OCI-LY1 (cell line): Measurements from ENCODE around the gene ZNF26.

ENCODE experiments used
- H2AFZ ChIP-seq: fragments of 200-600 bp; sonication (generic), shearing (Covaris generic); 2 replicates; pipeline ENCODE4 v1.6.0; 2014; ENCODE audit warnings: antibody characterized with exemption, mild to moderate bottlenecking, low read length
- H3F3A ChIP-seq: fragments of 200-600 bp; sonication (generic), shearing (Covaris generic); 2 replicates; pipeline ENCODE4 v1.6.0; 2014; ENCODE audit warnings: mild to moderate bottlenecking, antibody characterized with exemption, low read length, moderate library complexity; ENCODE audit not compliant: insufficient read depth
- H3K27ac ChIP-seq: fragments of 200-600 bp; sonication (generic); 2 replicates; pipeline ENCODE4 v1.5.1; 2014; ENCODE audit warnings: low read length, mixed run types, mild to moderate bottlenecking, low read depth; ENCODE audit not compliant: poor library complexity, severe bottlenecking
- H3K27me3 ChIP-seq: fragments of 200-600 bp; sonication (generic); 2 replicates; pipeline ENCODE4 v1.6.0; 2014; ENCODE audit warnings: antibody characterized with exemption, mild to moderate bottlenecking, low read length, moderate library complexity; ENCODE audit not compliant: insufficient read depth
- H3K36me3 ChIP-seq: fragments of 200-600 bp; sonication (generic); 2 replicates; pipeline ENCODE4 v1.6.1; 2014; ENCODE audit warnings: mild to moderate bottlenecking, antibody characterized with exemption, low read length, moderate library complexity, mixed read lengths; ENCODE audit not compliant: insufficient read depth
- H3K4me1 ChIP-seq: fragments of 200-600 bp; sonication (generic); 2 replicates; pipeline ENCODE4 v1.5.1; 2014; ENCODE audit warnings: mild to moderate bottlenecking, low read length, moderate library complexity; ENCODE audit not compliant: insufficient read depth, severe bottlenecking
- H3K4me2 ChIP-seq: fragments of 200-600 bp; sonication (generic), shearing (Covaris generic); 2 replicates; pipeline ENCODE4 v1.6.1; 2014; ENCODE audit warnings: low read length
- H3K4me3 ChIP-seq: fragments of 200-600 bp; sonication (generic); 2 replicates; pipeline ENCODE4 v1.5.1; 2014; ENCODE audit warnings: low read length, low read depth, mild to moderate bottlenecking, mixed read lengths; ENCODE audit not compliant: poor library complexity, severe bottlenecking
- H3K79me2 ChIP-seq: fragments of 200-600 bp; shearing (Covaris generic); 2 replicates; pipeline ENCODE4 v1.6.1; 2016; ENCODE audit warnings: mixed run types, low read length, mixed read lengths; ENCODE audit not compliant: insufficient read depth
- H3K9ac ChIP-seq: fragments of 200-600 bp; sonication (generic), shearing (Covaris generic); 2 replicates; pipeline ENCODE4 v1.6.1; 2014; ENCODE audit warnings: mild to moderate bottlenecking, low read length, mixed read lengths
- H3K9me2 ChIP-seq: fragments of 200-600 bp; sonication (generic), shearing (Covaris generic); 2 replicates; pipeline ENCODE4 v1.6.1; 2014; ENCODE audit warnings: low read depth, mild to moderate bottlenecking, low read length, mixed read lengths
- H3K9me3 ChIP-seq: fragments of 200-600 bp; shearing (Covaris generic); 2 replicates; pipeline ENCODE4 v1.6.1; 2014; ENCODE audit warnings: low read length, mixed read lengths
- H4K20me1 ChIP-seq: fragments of 200-600 bp; sonication (generic), shearing (Covaris generic); 2 replicates; pipeline ENCODE4 v1.6.0; 2016; ENCODE audit warnings: mild to moderate bottlenecking, low read length; ENCODE audit not compliant: insufficient read depth
- EZH2 ChIP-seq: fragments of 200-600 bp; sonication (generic), shearing (Covaris generic); IDR thresholded peaks from 2 replicates; pipeline ENCODE4 v1.8.0; 2017; ENCODE audit warnings: borderline replicate concordance, mixed run types, mild to moderate bottlenecking, antibody characterized with exemption, low read length, moderate library complexity, mixed read lengths
- TF ChIP-seq, protein P1 (sequence below): fragments of 200-600 bp; sonication (generic), shearing (Covaris generic); IDR thresholded peaks from 2 replicates; pipeline ENCODE4 v1.5.1; 2017; ENCODE audit warnings: mild to moderate bottlenecking, antibody characterized with exemption, low read length, moderate library complexity, mixed read lengths

ZNF26 gene

GRCh38 chr12:133073836-133074235 lies 87.7 kb downstream of the ZNF26 start:
- H2AFZ ChIP-seq: no peak overlapping the region
- H3K79me2 ChIP-seq: no peaks in the 10 kb centered on the region
- H3K4me2 ChIP-seq: no peak overlapping the region
- H3K27ac ChIP-seq: no peak overlapping the region
- no peaks in the 10 kb centered on the region for H3K36me3 ChIP-seq
- H3K27me3 ChIP-seq: no peaks in the 10 kb centered on the region
- H3K9me2 ChIP-seq: no peaks in the 10 kb centered on the region
- H3K9me3 ChIP-seq: peaks cover 32% of the 10 kb centered on the region; the same call in 1 of the 2 replicates
- TF ChIP-seq, protein P1, sequence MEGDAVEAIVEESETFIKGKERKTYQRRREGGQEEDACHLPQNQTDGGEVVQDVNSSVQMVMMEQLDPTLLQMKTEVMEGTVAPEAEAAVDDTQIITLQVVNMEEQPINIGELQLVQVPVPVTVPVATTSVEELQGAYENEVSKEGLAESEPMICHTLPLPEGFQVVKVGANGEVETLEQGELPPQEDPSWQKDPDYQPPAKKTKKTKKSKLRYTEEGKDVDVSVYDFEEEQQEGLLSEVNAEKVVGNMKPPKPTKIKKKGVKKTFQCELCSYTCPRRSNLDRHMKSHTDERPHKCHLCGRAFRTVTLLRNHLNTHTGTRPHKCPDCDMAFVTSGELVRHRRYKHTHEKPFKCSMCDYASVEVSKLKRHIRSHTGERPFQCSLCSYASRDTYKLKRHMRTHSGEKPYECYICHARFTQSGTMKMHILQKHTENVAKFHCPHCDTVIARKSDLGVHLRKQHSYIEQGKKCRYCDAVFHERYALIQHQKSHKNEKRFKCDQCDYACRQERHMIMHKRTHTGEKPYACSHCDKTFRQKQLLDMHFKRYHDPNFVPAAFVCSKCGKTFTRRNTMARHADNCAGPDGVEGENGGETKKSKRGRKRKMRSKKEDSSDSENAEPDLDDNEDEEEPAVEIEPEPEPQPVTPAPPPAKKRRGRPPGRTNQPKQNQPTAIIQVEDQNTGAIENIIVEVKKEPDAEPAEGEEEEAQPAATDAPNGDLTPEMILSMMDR: no peak
- TF ChIP-seq EZH2: no peak
- H3F3A ChIP-seq: no peaks in the 10 kb centered on the region
- H3K4me3 ChIP-seq: no peak overlapping the region
- no peaks in the 10 kb centered on the region for H4K20me1 ChIP-seq
- no peaks in the 10 kb centered on the region for H3K4me1 ChIP-seq
- no peak overlapping the region for H3K9ac ChIP-seq
